ENCODE results near the gene SLC26A9. TPM values are rescaled to one million over a fixed set of nuclear protein-coding genes. Genes with fewer than 3 reads are reported as not detected.

The SLC26A9 gene
- total RNA-seq, 1 donor from 2014 or later = not detected

DNA sequence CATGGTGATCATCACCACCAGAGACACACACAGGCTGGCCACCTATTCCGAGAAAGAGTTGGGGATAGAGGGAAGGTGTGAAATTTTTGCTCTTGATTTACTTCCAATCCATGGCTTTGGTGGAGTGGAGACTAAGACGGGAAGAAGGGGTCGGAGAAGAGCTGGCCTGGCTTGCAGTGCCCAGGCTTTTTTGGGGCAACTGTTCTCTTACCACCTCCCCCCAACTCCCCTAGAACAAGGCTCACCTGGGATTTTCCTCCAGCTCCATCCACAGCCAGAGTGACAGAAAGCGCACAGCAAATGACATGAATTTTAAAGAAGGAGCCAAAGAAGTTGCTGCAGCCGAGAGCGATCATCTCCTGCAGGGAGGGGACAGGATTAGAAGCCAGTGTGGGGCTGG, 16.0 kb downstream of the SLC26A9 start:
- no peaks in the 10 kb centered on the region for H4K20me1 ChIP-seq (ENCODE audit: low read depth)
- no peak overlapping the region for H3K4me2 ChIP-seq
- no peaks in the 10 kb centered on the region for H3K36me3 Mint-ChIP-seq

DNA sequence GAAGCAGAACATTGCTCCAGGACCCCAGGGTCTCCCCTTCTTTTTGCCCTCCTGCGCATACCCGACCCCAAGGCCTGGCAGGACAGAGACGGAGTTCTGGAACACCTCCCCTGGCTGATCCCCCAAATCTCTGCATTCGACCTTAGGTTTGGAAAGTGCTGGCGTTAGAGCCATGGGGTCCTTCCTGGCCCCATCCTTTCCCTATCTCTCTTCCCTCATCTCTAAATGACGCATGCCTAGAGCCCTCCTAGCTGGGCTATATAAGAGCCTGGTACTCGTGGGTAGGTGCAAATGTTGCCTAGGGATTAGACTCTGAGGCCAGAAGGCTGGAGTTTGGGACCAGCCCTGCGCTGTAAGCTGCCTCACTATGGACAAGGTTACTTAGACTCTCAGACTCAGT, 16.6 kb downstream of the SLC26A9 start:
- TF ChIP-seq EZH2phosphoT487 (IDR thresholded peaks at IDR 0.05) = no peak
- TF ChIP-seq EZH2 (IDR thresholded peaks at IDR 0.05) = no peak
- TF ChIP-seq, protein P1, sequence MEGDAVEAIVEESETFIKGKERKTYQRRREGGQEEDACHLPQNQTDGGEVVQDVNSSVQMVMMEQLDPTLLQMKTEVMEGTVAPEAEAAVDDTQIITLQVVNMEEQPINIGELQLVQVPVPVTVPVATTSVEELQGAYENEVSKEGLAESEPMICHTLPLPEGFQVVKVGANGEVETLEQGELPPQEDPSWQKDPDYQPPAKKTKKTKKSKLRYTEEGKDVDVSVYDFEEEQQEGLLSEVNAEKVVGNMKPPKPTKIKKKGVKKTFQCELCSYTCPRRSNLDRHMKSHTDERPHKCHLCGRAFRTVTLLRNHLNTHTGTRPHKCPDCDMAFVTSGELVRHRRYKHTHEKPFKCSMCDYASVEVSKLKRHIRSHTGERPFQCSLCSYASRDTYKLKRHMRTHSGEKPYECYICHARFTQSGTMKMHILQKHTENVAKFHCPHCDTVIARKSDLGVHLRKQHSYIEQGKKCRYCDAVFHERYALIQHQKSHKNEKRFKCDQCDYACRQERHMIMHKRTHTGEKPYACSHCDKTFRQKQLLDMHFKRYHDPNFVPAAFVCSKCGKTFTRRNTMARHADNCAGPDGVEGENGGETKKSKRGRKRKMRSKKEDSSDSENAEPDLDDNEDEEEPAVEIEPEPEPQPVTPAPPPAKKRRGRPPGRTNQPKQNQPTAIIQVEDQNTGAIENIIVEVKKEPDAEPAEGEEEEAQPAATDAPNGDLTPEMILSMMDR (IDR thresholded peaks at IDR 0.05) = no peak
- Histone ChIP-seq H3K27me3 (no peaks in the 10 kb centered on the region), H2AFZ (replicated peaks) (no peak overlapping the region), H4K20me1 (ENCODE audit: low read depth) (no peaks in the 10 kb centered on the region), H3K4me3 (no peak overlapping the region), H3F3A (ENCODE audit: low read depth) (no peaks in the 10 kb centered on the region), H3K36me3 (no peaks in the 10 kb centered on the region), H3K27ac (no peak overlapping the region), H3K4me1 (no peaks in the 10 kb centered on the region), H3K9ac (no peak overlapping the region), H3K9me3 (ENCODE audit: low read depth) (no peaks in the 10 kb centered on the region), H3K79me2 (ENCODE audit: low read depth) (no peaks in the 10 kb centered on the region), H3K4me2 (no peak overlapping the region)
- no peak overlapping the region for H3K4me3 Mint-ChIP-seq
- peaks cover 37% of the 10 kb centered on the region for H3K4me1 Mint-ChIP-seq
- DNase-seq (ENCODE audit: low spot score) = no peak
- peaks cover 15% of the 10 kb centered on the region for H3K27me3 Mint-ChIP-seq (ENCODE audit: insufficient read depth, low read depth)
- no peaks in the 10 kb centered on the region for H3K36me3 Mint-ChIP-seq
- H3K27ac Mint-ChIP-seq = peak overlapping the region; percentile 19
- no peaks in the 10 kb centered on the region for H3K9me3 Mint-ChIP-seq

More for the DNA sequence above, 16.0 kb downstream of the SLC26A9 start:
- Histone ChIP-seq H3K27ac (no peak overlapping the region), H3K36me3 (no peaks in the 10 kb centered on the region), H3F3A (ENCODE audit: low read depth) (no peaks in the 10 kb centered on the region), H3K4me3 (no peak overlapping the region), H3K79me2 (ENCODE audit: low read depth) (no peaks in the 10 kb centered on the region), H3K4me1 (no peaks in the 10 kb centered on the region), H3K9ac (no peak overlapping the region), H2AFZ (replicated peaks) (no peak overlapping the region), H3K27me3 (no peaks in the 10 kb centered on the region), H3K9me3 (ENCODE audit: low read depth) (no peaks in the 10 kb centered on the region)
- TF ChIP-seq EZH2 (IDR thresholded peaks at IDR 0.05) (no peak), EZH2phosphoT487 (IDR thresholded peaks at IDR 0.05) (no peak)
- TF ChIP-seq, protein P1 (IDR thresholded peaks at IDR 0.05) = no peak
- Mint-ChIP-seq H3K4me1 (peaks cover 37% of the 10 kb centered on the region), H3K27me3 (ENCODE audit: insufficient read depth, low read depth) (peaks cover 15% of the 10 kb centered on the region), H3K27ac (peak overlapping the region; percentile 19), H3K4me3 (no peak overlapping the region), H3K9me3 (no peaks in the 10 kb centered on the region)
- DNase-seq (ENCODE audit: low spot score) = no peak

DNA sequence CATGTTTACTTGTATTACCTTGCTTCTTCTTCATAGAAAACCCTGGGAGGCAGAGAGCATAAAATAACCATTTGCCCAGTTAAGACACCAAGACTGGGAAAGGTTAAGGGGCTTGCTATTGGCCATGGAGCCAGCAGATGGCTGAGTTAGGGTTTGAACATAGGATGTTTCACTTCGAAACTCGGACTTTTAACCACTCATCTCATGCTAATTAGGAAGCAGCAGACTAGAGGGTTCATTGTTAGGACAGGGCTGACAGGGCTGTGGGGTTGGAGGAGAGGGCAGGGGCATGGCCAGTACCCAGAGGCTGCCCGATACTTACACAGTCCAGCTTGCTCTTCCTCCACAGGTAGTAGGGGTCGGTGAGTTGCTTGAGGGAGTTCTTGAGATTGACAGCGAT, 17.0 kb downstream of the SLC26A9 start:
- Histone ChIP-seq H3K27ac (no peak overlapping the region), H3K4me2 (no peak overlapping the region), H3K36me3 (no peaks in the 10 kb centered on the region), H3K27me3 (no peaks in the 10 kb centered on the region), H3K79me2 (ENCODE audit: low read depth) (no peaks in the 10 kb centered on the region), H3K9me3 (ENCODE audit: low read depth) (no peaks in the 10 kb centered on the region), H2AFZ (replicated peaks) (no peak overlapping the region), H3K9ac (no peak overlapping the region), H3K4me3 (no peak overlapping the region), H4K20me1 (ENCODE audit: low read depth) (no peaks in the 10 kb centered on the region), H3F3A (ENCODE audit: low read depth) (no peaks in the 10 kb centered on the region), H3K4me1 (no peaks in the 10 kb centered on the region)
- Mint-ChIP-seq H3K4me1 (peaks cover 37% of the 10 kb centered on the region), H3K9me3 (no peaks in the 10 kb centered on the region), H3K4me3 (no peak overlapping the region), H3K27me3 (ENCODE audit: insufficient read depth, low read depth) (peaks cover 15% of the 10 kb centered on the region), H3K36me3 (no peaks in the 10 kb centered on the region), H3K27ac (no peak overlapping the region)
- DNase-seq (ENCODE audit: low spot score) = no peak
- TF ChIP-seq EZH2 (IDR thresholded peaks at IDR 0.05) = no peak

DNA sequence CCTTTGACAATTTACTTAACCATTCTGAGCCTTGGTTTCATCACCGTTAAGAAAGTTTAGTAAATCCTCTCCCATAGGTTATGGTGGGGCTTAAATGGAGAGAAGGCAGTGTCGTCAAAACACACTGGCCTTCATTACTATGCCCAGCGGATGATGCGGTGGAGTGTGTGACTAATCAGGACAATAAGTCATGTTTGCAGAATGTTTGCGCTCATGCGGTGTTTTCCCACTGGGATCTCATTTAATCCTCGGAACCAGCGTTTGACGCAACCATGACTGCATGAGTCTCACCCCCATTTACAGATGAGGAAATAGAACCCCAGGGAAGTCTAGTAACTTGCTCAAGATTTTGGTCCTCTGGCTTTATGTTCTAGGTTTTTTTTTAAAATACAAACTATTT, 17.5 kb downstream of the SLC26A9 start:
- Histone ChIP-seq H3K9ac (no peak overlapping the region), H2AFZ (replicated peaks) (no peak overlapping the region), H3K36me3 (no peaks in the 10 kb centered on the region), H3K27me3 (no peaks in the 10 kb centered on the region), H4K20me1 (ENCODE audit: low read depth) (no peaks in the 10 kb centered on the region), H3K27ac (no peak overlapping the region), H3K4me1 (no peaks in the 10 kb centered on the region), H3K9me3 (ENCODE audit: low read depth) (no peaks in the 10 kb centered on the region), H3K4me3 (no peak overlapping the region), H3F3A (ENCODE audit: low read depth) (no peaks in the 10 kb centered on the region), H3K79me2 (ENCODE audit: low read depth) (no peaks in the 10 kb centered on the region), H3K4me2 (no peak overlapping the region)
- Mint-ChIP-seq H3K27ac (peak overlapping the region; percentile 70), H3K36me3 (no peaks in the 10 kb centered on the region), H3K4me3 (no peak overlapping the region), H3K27me3 (ENCODE audit: insufficient read depth, low read depth) (peaks cover 15% of the 10 kb centered on the region), H3K9me3 (no peaks in the 10 kb centered on the region), H3K4me1 (peaks cover 37% of the 10 kb centered on the region)
- no peak for DNase-seq (ENCODE audit: low spot score)
- TF ChIP-seq EZH2phosphoT487 (IDR thresholded peaks at IDR 0.05) (no peak), EZH2 (IDR thresholded peaks at IDR 0.05) (no peak)
- TF ChIP-seq, protein P1 (IDR thresholded peaks at IDR 0.05) = no peak
